DOHH2 (cell line): ENCODE results near the gene UBAC2.
A peak's percentile ranks its signal among the peaks of the same experiment; 100 is the strongest.

ENCODE experiments used
- H3F3A ChIP-seq: fragments of 200-600 bp; sonication (generic), shearing (Covaris generic); 2 replicates; pipeline ENCODE4 v1.6.0; 2016; ENCODE audit warnings: antibody characterized with exemption, mild to moderate bottlenecking; ENCODE audit not compliant: control insufficient read depth, insufficient read depth
- H3K27ac ChIP-seq: fragments of 200-600 bp; sonication (generic); 2 replicates; pipeline ENCODE4 v1.5.1; 2014; ENCODE audit warnings: low read depth, mild to moderate bottlenecking, low read length, moderate library complexity
- H3K27me3 ChIP-seq: fragments of 200-600 bp; sonication (generic); 2 replicates; pipeline ENCODE4 v1.6.1; 2014; ENCODE audit warnings: mild to moderate bottlenecking, low read length, mixed read lengths; ENCODE audit not compliant: control insufficient read depth
- H3K36me3 ChIP-seq: fragments of 200-600 bp; sonication (generic); 2 replicates; pipeline ENCODE4 v1.6.1; 2014; ENCODE audit warnings: mild to moderate bottlenecking, low read length, moderate library complexity, mixed read lengths; ENCODE audit not compliant: control insufficient read depth
- H3K4me1 ChIP-seq: fragments of 200-600 bp; sonication (generic); 2 replicates; pipeline ENCODE4 v1.6.1; 2014; ENCODE audit warnings: mild to moderate bottlenecking, low read length, mixed read lengths; ENCODE audit not compliant: control insufficient read depth
- H3K4me2 ChIP-seq: fragments of 200-600 bp; sonication (generic); 2 replicates; pipeline ENCODE4 v1.6.0; 2014; ENCODE audit warnings: mild to moderate bottlenecking, low read length, moderate library complexity
- H3K4me3 ChIP-seq: fragments of 200-600 bp; sonication (generic); 2 replicates; pipeline ENCODE4 v1.5.1; 2014; ENCODE audit warnings: mild to moderate bottlenecking, low read length, mixed read lengths
- H3K79me2 ChIP-seq: fragments of 200-600 bp; sonication (generic); 2 replicates; pipeline ENCODE4 v1.6.1; 2014; ENCODE audit warnings: mild to moderate bottlenecking, low read length, mixed read lengths; ENCODE audit not compliant: control insufficient read depth
- H3K9me2 ChIP-seq: fragments of 200-600 bp; sonication (generic); replicated peaks from 2 replicates; pipeline ENCODE4 v1.6.1; 2014; ENCODE audit warnings: mild to moderate bottlenecking, low read length, mixed read lengths; ENCODE audit not compliant: control insufficient read depth
- H3K9me3 ChIP-seq: fragments of 200-600 bp; sonication (generic); 2 replicates; pipeline ENCODE4 v1.6.1; 2014; ENCODE audit warnings: antibody characterized with exemption, low read length, mixed read lengths; ENCODE audit not compliant: control insufficient read depth, insufficient read depth
- H4K20me1 ChIP-seq: fragments of 200-600 bp; sonication (generic); 2 replicates; pipeline ENCODE4 v1.6.0; 2014; ENCODE audit warnings: low read depth, mild to moderate bottlenecking, antibody characterized with exemption, low read length, moderate library complexity; ENCODE audit not compliant: control insufficient read depth, insufficient read depth
- CTCF ChIP-seq: fragments of 200-600 bp; sonication (generic); IDR thresholded peaks from one replicate; pipeline ENCODE4 v1.5.1; 2014; ENCODE audit warnings: antibody characterized with exemption, mild to moderate bottlenecking, low read depth, low read length; ENCODE audit not compliant: poor library complexity, severe bottlenecking
- EZH2phosphoT487 ChIP-seq: fragments of 200-600 bp; sonication (generic); IDR thresholded peaks from 2 replicates; pipeline ENCODE4 v1.6.1; 2017; ENCODE audit warnings: borderline replicate concordance, mild to moderate bottlenecking, antibody characterized with exemption, low read length, moderate library complexity, mixed read lengths

UBAC2 gene

GRCh38 chr13:99263126-99263785 is 62.6 kb downstream of the UBAC2 start:
- Histone ChIP-seq H3K27ac (no peak overlapping the region), H3K79me2 (peaks cover 8% of the 10 kb centered on the region), H3F3A (peaks cover 16% of the 10 kb centered on the region), H3K4me1 (peaks cover 68% of the 10 kb centered on the region), H3K27me3 (no peaks in the 10 kb centered on the region), H3K36me3 (peaks cover 25% of the 10 kb centered on the region), H3K9me3 (no peaks in the 10 kb centered on the region), H3K4me3 (no peak overlapping the region), H3K9me2 (no peaks in the 10 kb centered on the region), H3K4me2 (0 out of 2 replicates have a peak overlapping the region, but pooled peaks have one; percentile 27), H4K20me1 (peaks cover 7% of the 10 kb centered on the region; the same call in 1 of the 2 replicates)
- no peak for TF ChIP-seq EZH2phosphoT487
- no peak for TF ChIP-seq CTCF

- H4K20me1 ChIP-seq: peaks cover 7% of the 10 kb centered on the region
- peaks cover 8% of the 10 kb centered on the region for H3K79me2 ChIP-seq
- no peaks in the 10 kb centered on the region for H3K9me3 ChIP-seq
- no peak overlapping the region for H3K27ac ChIP-seq
- H3F3A ChIP-seq: peaks cover 10% of the 10 kb centered on the region
- TF ChIP-seq EZH2phosphoT487 (no peak), CTCF (no peak)
- no peaks in the 10 kb centered on the region for H3K27me3 ChIP-seq
- peaks cover 25% of the 10 kb centered on the region for H3K36me3 ChIP-seq
- no peak overlapping the region for H3K4me3 ChIP-seq
- peaks cover 60% of the 10 kb centered on the region for H3K4me1 ChIP-seq
- no peaks in the 10 kb centered on the region for H3K9me2 ChIP-seq
- H3K4me2 ChIP-seq: peak overlapping the region; percentile 27
Measured at GRCh38 chr13:99264051-99264450, 63.4 kb downstream of the UBAC2 start.

- Histone ChIP-seq H3K9me2 (no peaks in the 10 kb centered on the region), H3K4me1 (peaks cover 51% of the 10 kb centered on the region), H3K4me2 (no peak overlapping the region), H3K4me3 (no peak overlapping the region), H3K36me3 (peaks cover 16% of the 10 kb centered on the region; the same call in 1 of the 2 replicates), H3K27me3 (no peaks in the 10 kb centered on the region), H3K9me3 (no peaks in the 10 kb centered on the region), H3K79me2 (peaks cover under 1% of the 10 kb centered on the region), H4K20me1 (peaks cover 7% of the 10 kb centered on the region), H3F3A (peaks cover 8% of the 10 kb centered on the region), H3K27ac (no peak overlapping the region)
- TF ChIP-seq CTCF (no peak), EZH2phosphoT487 (no peak)
Measured at GRCh38 chr13:99265162-99265800, 64.6 kb downstream of the UBAC2 start.
